SK-N-MC (cell line): ENCODE data around the gene PNPLA3.

Experiments
- DNase-seq: peaks from one replicate; pipeline ENCODE4 v3.0.0-alpha.2; 2011; ENCODE audit warnings: low read depth, low spot score
- H3K27ac ChIP-seq: fragments of 200-600 bp; sonication (generic); 2 replicates; pipeline ENCODE4 v1.5.1; 2016; ENCODE audit warnings: mixed run types
- H3K36me3 ChIP-seq: fragments of 200-600 bp; sonication (generic); 2 replicates; pipeline ENCODE4 v1.6.1; 2017; ENCODE audit warnings: antibody characterized with exemption, low read length, mixed read lengths; ENCODE audit not compliant: insufficient read depth
- H3K4me3 ChIP-seq: fragments of 200-600 bp; sonication (generic); 2 replicates; pipeline ENCODE4 v1.5.1; 2016
- H3K9ac ChIP-seq: fragments of 200-600 bp; sonication (generic); 2 replicates; pipeline ENCODE4 v1.8.0; 2017; ENCODE audit warnings: mixed run types, mixed read lengths; ENCODE audit not compliant: insufficient read length
- H3K9me3 ChIP-seq: fragments of 200-600 bp; sonication (generic); 2 replicates; pipeline ENCODE4 v1.6.1; 2017; ENCODE audit warnings: low read depth, mild to moderate bottlenecking, antibody characterized with exemption, low read length, moderate library complexity, mixed read lengths
- EZH2 ChIP-seq: fragments of 200-600 bp; sonication (generic); IDR thresholded peaks from one replicate; pipeline ENCODE4 v1.6.1; 2017; ENCODE audit warnings: antibody characterized with exemption
- FOXP2 ChIP-seq: optimal IDR thresholded peaks from 2 replicates; pipeline ENCODE3; 2011; ENCODE audit warnings: mild to moderate bottlenecking, moderate library complexity; ENCODE audit not compliant: insufficient read depth; ENCODE audit errors: extremely low read length, control extremely low read depth
- POLR2AphosphoS5 ChIP-seq: IDR thresholded peaks from 2 replicates; pipeline ENCODE4 v1.6.1; 2012; ENCODE audit warnings: mild to moderate bottlenecking, low read depth, low read length, borderline replicate concordance

PNPLA3 gene

GRCh38 chr22:43964314-43964857 is 40.8 kb downstream of the PNPLA3 start:
- Histone ChIP-seq H3K4me3 (no peak overlapping the region), H3K36me3 (peaks cover 50% of the 10 kb centered on the region), H3K9ac (no peak overlapping the region), H3K9me3 (no peaks in the 10 kb centered on the region), H3K27ac (no peak overlapping the region)
- TF ChIP-seq EZH2 (no peak), POLR2AphosphoS5 (no peak)
- no peak for DNase-seq

GRCh38 chr22:43967069-43967468 is 43.5 kb downstream of the PNPLA3 start:
- peaks cover 55% of the 10 kb centered on the region for H3K36me3 ChIP-seq
- H3K4me3 ChIP-seq, result no peak overlapping the region
- no peak for DNase-seq
- H3K9ac ChIP-seq, result no peak overlapping the region
- H3K27ac ChIP-seq, result no peak overlapping the region
- no peak for TF ChIP-seq POLR2AphosphoS5
- no peak for TF ChIP-seq EZH2
- no peak for TF ChIP-seq FOXP2
- no peaks in the 10 kb centered on the region for H3K9me3 ChIP-seq

- no peak for DNase-seq
- TF ChIP-seq FOXP2 (no peak), POLR2AphosphoS5 (no peak), EZH2 (no peak)
- H3K9ac ChIP-seq, result no peak overlapping the region
- H3K27ac ChIP-seq, result no peak overlapping the region
- no peak overlapping the region for H3K4me3 ChIP-seq
- no peaks in the 10 kb centered on the region for H3K9me3 ChIP-seq
- H3K36me3 ChIP-seq, result peaks cover 61% of the 10 kb centered on the region
These were observed 45.0 kb downstream of the PNPLA3 start for GRCh38 chr22:43968614-43969013.

- TF ChIP-seq FOXP2, result no peak
- TF ChIP-seq POLR2AphosphoS5, result no peak
- TF ChIP-seq EZH2, result no peak
- Histone ChIP-seq H3K9ac (no peak overlapping the region), H3K27ac (no peak overlapping the region), H3K9me3 (no peaks in the 10 kb centered on the region), H3K36me3 (peaks cover 61% of the 10 kb centered on the region), H3K4me3 (no peak overlapping the region)
- no peak for DNase-seq
These were observed 45.6 kb downstream of the PNPLA3 start for GRCh38 chr22:43969021-43969878.

GRCh38 chr22:43969989-43970755 is 46.6 kb downstream of the PNPLA3 start:
- H3K9me3 ChIP-seq, result no peaks in the 10 kb centered on the region
- TF ChIP-seq EZH2, result no peak
- TF ChIP-seq POLR2AphosphoS5, result no peak
- no peak for TF ChIP-seq FOXP2
- H3K36me3 ChIP-seq, result peaks cover 62% of the 10 kb centered on the region
- H3K9ac ChIP-seq, result no peak overlapping the region
- DNase-seq, result no peak
- H3K27ac ChIP-seq, result no peak overlapping the region
- no peak overlapping the region for H3K4me3 ChIP-seq

GRCh38 chr22:43971112-43971511 is 47.5 kb downstream of the PNPLA3 start:
- DNase-seq, result no peak
- no peaks in the 10 kb centered on the region for H3K9me3 ChIP-seq
- peaks cover 59% of the 10 kb centered on the region for H3K36me3 ChIP-seq
- H3K9ac ChIP-seq, result no peak overlapping the region
- TF ChIP-seq EZH2 (no peak), FOXP2 (no peak), POLR2AphosphoS5 (no peak)
- H3K4me3 ChIP-seq, result no peak overlapping the region
- H3K27ac ChIP-seq, result no peak overlapping the region

- Histone ChIP-seq H3K27ac (no peak overlapping the region), H3K9ac (no peak overlapping the region), H3K4me3 (no peak overlapping the region), H3K36me3 (peaks cover 62% of the 10 kb centered on the region), H3K9me3 (no peaks in the 10 kb centered on the region)
- DNase-seq, result no peak
- TF ChIP-seq FOXP2 (no peak), EZH2 (no peak)
These were observed 49.4 kb downstream of the PNPLA3 start for GRCh38 chr22:43972931-43973462.

GRCh38 chr22:43974028-43974545 is 50.5 kb downstream of the PNPLA3 start:
- no peak overlapping the region for H3K9ac ChIP-seq
- peaks cover 54% of the 10 kb centered on the region for H3K36me3 ChIP-seq
- TF ChIP-seq POLR2AphosphoS5 (no peak), EZH2 (no peak), FOXP2 (no peak)
- H3K4me3 ChIP-seq, result no peak overlapping the region
- no peaks in the 10 kb centered on the region for H3K9me3 ChIP-seq
- no peak overlapping the region for H3K27ac ChIP-seq
- DNase-seq, result no peak
